Hematopoietic multipotent progenitor cell treated with erythropoietin and hydrocortisone succinate and interleukin-3 and kit ligand, for 15 days (in vitro differentiated cells): ENCODE measurements around the gene ACP3.
A peak's percentile ranks its signal among the peaks of the same experiment; 100 is the strongest.
"Not testable (repeated sequence)": the region's sequence is repeated elsewhere in the genome, so short reads cannot be mapped to it uniquely, and the experiment has no call there.

Experiments used
- DNase-seq: peaks from one replicate; pipeline ENCODE4 v3.0.0-alpha.2; 2015; ENCODE audit warnings: low spot score

ACP3 gene

DNA sequence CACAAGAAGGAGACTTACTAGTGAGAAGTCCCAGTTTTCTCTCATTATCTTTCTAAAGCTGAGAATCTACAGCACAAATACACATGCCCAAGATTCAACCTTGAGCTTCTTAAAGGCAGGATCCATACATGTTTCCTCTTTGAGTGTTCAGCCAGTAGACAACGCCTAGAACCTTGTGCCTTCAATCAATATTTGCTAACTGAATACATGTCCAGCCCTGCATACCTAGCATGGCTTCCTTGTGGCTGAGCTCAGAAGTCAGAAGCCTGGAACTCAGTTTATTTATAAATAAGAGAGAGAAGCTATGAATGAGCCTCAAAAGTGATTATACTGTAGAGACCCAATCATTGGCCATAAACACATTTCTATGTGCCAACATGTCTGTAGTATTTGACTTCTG lies 43.5 kb downstream of the ACP3 start:
- no peak for DNase-seq

DNA sequence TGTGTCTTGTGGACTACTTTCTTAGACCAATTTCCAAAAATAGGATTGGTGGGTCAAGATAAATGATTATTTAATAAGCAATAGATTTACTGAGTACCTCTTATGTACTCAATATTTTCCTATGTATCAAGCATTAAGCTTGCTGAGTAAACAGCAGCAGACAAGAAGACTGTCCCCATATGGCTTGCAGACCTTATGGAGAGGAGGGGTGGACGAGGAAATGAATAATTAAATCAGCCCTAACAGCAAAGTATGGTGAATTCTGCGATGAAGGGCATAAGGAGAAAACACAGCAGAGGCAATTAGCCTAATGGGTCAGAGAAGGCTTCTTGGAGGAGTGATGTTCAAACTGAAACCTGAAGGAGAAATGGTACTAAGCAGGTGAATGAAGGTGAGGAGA lies 45.1 kb downstream of the ACP3 start:
- no peak for DNase-seq

DNA sequence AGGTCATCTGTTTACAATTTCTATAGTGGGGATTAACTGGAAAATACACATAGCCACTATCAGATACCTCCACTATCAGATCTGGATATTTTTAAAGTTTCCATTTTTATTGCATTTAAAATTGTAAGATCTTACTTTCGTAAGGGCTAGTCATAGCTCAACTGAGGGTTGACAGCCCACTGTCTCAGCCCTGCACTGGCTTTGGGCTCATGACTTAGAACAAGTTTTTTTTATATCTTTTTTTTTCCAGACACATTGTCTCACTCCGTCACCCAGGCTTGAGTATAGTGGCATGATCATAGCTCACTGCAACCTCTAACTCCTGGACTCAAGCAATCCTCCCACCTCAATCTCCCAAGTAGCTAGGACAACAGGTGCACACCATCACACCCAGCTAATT lies 51.3 kb downstream of the ACP3 start:
- no peak for DNase-seq

DNA sequence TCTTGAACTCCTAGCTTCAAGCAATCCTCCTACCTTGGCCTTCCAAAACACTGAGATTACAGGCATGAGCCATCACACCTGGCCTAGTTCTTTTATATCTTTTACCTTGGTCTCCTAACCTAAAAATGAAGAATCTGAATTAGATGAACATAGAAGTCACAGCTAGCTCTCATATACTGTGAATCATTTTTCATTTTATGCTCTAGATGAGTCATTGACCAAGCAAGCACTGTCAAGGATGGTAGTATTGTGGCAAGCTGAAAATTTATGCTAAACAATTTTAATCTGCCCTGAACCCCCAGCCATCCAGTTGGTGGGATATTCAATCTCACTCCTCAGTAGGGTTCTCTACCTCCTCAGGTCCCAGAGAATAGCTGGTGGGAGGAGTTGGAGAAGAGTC lies 51.8 kb downstream of the ACP3 start:
- DNase-seq, result no peak

DNA sequence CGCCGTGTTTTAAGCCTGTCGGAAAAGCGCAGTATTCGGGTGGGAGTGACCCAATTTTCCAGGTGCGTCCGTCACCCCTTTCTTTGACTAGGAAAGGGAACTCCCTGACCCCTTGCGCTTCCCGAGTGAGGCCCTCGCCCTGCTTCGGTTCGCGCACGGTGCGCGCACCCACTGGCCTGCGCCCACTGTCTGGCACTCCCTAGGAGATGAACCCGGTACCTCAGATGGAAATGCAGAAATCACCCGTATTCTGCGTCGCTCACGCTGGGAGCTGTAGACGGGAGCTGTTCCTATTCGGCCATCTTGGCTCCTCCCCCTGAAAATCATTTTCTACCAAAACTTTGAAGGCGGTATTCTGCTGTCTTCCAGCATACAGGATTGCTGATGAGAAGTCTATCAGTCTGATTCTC lies 59.7 kb downstream of the ACP3 start:
- not testable (repeated sequence) for DNase-seq

DNA sequence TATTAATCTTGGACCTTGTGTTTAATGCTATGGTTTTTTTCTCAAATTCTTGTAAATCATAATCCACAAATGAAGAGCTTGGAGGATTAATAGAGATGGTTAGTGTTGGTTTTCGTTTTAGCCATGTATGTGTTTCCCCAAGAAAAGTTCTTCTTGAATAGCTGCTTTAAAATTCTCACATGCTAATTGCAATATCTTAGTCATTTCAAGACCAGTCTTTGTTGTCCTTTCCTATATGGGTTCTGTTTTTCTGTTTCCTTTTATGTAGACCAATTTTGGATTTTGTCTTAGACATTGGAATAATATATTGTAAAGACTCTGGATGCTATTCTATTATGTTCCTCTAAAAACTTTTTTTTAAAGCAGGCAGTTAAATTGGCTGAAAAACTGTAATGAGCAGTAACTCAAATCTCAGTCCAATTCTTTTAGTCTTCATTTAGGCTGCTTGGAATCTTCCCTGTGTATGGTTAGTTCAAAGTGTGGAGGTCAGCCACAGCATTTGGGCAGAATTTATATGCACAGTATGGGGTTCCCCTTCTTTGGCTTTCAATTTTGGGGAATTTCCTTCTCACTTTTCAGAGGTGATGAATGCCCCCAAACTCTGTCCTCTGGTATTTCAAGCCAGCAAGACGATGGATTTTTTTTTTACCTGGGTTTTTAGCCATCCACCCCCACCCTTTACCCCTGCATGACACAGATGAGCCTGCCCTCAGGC lies 61.0 kb downstream of the ACP3 start:
- no peak for DNase-seq

DNA sequence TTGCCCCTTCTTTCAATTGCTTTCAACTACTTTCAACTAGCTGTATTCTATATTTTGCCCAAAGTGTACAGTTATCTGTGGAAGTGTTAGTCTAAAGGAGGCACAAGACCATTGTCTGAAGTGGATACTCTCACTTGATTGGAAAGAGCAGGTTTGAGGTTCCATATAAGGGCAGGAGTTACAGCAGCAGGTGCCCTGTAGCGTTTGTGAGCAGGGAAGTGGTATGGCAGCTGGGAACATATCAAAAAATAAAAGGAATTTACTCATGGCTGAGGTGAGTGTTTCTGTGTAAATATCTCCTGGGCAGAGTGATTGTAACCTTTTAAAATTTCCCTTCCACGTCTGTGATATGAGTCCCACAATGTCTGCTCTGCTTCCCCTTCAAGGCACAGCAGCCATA lies 61.6 kb downstream of the ACP3 start:
- no peak for DNase-seq

DNA sequence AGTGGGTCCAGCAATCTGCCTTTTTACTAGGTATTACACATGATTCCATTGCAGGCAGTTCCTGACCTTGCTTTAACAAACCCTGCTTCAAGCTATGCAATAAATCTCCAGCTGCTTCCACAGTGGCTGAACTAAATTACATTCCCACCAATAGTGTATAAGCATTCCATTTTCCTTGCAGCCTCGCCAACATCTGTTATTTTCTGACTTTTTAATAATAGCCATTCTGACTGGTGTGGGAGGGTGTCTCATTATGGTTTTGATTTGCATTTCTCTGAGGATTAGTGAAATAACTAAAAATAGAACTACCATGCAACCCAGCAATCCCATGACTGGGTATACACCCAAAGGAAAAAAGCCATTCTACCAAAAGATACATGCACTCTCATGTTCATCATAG lies 63.7 kb downstream of the ACP3 start:
- no peak for DNase-seq

DNA sequence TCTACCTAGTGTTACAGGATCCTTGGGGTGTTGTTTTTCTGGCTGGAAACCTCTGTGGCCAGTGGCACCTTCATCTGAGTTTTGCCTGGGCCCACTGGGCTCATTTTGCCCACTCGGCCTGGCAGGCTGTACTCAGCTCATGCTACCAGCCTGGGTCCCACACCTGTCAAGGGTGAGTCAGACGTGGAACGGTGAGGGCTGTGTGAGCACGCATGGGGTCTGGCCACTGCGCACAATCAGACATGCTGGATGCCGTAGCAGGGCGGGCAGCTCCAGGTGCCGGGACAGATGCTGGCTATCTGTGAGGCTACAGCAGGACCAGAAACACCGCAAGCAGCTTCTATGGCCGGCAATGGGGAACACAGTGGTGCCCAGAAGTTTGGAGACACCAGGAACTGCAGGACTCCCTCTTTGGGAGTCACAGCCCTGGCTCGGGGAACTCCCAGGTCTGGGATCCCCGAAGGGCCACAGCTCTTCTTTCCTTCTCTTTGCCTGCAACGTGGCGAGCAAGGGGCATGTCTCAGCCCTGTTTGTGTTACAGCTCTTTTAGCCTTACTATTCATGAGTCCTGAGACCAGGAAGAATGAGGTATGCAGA lies 64.2 kb downstream of the ACP3 start:
- no peak for DNase-seq

DNA sequence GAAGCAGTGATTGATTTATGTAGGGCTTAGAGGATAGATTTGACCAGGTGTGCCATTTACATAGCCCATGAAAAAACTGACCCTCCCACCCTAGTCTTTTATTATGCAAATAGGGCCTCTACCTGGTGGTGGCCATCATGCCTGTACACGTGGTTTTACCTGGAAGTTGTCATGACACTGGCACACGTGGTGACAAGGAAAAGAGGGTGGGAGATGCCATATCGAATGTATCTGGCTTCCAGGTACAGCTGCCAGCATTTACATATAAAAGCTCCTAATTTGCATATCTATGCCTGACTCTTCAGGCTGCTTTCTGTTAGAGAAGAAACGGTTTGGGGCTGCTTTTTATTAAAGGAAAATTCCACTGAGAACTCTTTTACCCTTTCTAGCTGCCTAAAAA lies 65.1 kb downstream of the ACP3 start:
- no peak for DNase-seq

DNA sequence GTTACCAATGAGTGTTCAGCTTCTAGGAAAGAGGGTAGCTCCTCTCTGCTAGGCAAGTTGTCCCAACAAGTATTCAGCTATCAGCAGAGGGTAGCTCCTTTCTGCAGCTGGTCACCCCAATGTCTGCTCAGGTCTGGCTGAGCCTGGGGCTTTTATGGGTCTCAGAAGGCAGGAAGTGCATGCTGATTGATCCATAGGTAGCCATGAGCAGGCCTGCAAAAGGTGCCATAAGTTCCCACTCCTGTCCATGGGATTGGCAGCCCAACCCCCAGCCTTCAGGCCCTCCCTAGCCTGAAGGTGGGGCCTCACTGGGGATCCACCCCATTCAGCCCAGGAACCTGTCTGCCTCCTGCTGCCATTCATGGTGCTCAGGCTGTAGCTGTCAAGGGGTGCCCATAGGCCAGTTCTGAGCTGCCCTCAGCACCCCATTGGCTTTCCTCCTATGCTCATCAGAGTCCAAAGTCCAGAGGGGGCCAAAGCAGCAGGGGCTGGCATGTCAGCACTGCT lies 65.5 kb downstream of the ACP3 start:
- no peak for DNase-seq

DNA sequence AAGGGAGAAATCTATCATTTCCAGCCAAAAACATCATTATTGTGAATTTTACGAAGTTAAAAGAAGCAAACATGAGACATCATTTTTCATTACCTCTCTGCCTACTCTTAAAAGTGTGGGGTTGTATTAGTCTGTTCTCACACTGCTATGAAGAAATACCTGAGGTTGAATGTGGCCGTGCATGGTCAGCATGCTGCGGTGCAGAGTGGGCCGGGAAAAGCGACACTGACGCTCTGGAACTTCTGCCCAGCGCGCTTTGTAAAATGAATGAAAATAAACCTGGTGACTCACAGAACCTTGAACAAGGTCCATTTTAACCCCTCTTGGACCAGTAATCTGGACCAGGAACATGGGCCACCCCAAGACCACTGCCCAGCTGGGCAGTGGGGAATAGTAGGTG lies 69.1 kb downstream of the ACP3 start:
- DNase-seq, result no peak

DNA sequence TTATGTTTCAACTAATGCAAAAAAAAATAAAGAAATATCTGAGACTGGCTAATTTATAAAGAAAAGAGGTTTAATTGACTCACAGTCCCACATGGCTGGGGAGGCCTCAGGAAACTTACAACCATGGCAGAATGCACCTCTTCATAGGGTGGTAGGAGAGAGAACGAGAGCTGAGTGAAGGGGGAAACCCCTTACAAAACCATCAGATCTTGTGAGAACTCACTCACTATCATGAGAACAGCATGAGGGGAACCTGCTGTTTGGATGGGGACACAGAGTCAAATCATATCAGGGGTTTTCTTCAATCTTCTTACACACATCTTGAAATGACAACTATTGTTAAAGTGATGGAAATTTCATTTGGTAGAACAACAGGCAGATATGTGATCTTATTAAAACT lies 75.5 kb downstream of the ACP3 start:
- not testable (repeated sequence) for DNase-seq

DNA sequence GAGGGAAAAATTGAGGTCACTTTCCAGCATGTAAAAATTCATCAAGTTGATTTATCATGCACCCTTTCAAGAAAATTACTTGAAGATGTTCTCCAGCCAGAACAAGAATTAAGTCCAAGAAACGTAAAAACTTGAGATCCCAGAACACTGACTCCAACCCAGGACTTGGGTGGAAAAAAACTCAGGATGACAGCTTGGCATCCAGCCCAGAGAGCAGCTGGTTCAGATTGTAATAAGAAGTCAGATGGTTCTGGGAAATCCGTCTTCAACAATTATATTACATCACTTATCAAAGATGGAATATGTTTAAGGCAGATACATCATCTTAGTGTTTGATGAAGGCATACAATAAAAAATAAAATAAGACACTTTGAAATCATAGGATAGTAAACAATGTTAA lies 77.1 kb downstream of the ACP3 start:
- no peak for DNase-seq

DNA sequence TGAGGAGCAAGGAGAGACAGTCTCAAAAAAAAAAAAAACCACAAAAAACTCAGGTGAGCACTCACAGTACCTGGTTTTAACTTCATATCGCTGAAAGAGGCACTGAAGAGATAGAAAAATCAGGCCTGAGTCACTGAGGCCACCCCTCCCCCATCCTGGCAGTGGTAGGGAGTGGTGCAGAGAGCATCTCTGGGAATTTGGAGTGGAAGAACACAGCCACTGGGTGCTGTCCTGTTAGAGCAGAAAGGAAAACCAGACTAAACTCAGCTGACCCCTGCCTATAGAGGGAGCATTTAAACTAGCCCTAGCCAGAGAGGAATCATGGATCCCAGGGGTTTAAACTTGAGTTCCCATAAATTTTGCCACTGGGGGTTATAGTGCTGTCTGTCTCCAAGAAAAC lies 77.9 kb downstream of the ACP3 start:
- no peak for DNase-seq

DNA sequence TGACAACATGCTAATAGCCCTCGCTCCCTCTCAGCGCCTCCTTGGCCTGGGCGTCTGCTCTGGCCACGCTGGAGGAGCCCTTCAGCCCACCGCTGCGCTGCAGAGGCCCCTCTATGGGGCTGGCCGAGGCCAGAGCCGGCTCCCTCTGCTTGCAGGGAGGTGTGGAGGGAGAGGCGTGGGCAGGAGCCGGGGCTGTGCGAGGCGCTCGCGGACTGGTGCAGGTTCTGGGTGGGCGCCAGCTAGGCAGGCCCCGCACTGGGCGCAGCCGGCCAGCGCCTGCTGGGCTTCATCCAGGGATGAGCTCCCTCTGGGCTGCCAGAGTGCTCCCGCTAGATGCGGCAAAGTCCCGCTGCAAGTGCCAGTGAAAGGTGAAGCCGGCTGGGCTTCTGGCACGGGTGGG lies 79.0 kb downstream of the ACP3 start:
- no peak for DNase-seq

DNA sequence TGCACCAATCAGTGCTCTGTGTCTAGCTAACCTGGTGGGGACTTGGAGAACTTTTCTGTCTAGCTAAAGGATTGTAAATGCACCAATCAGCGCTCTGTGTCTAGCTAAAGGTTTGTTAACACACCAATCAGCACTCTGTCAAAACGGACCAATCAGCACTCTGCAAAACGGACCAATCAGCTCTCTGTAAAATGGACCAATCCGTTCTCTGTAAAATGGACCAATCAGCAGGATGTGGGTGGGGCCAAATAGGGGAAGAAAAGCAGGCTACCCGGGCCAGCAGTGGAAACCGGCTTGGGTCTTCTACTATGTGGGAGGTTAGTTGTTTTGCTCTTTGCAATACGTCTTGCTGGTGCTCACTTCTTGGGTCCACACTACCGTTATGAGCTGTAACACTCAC lies 79.6 kb downstream of the ACP3 start:
- not testable (repeated sequence) for DNase-seq

DNA sequence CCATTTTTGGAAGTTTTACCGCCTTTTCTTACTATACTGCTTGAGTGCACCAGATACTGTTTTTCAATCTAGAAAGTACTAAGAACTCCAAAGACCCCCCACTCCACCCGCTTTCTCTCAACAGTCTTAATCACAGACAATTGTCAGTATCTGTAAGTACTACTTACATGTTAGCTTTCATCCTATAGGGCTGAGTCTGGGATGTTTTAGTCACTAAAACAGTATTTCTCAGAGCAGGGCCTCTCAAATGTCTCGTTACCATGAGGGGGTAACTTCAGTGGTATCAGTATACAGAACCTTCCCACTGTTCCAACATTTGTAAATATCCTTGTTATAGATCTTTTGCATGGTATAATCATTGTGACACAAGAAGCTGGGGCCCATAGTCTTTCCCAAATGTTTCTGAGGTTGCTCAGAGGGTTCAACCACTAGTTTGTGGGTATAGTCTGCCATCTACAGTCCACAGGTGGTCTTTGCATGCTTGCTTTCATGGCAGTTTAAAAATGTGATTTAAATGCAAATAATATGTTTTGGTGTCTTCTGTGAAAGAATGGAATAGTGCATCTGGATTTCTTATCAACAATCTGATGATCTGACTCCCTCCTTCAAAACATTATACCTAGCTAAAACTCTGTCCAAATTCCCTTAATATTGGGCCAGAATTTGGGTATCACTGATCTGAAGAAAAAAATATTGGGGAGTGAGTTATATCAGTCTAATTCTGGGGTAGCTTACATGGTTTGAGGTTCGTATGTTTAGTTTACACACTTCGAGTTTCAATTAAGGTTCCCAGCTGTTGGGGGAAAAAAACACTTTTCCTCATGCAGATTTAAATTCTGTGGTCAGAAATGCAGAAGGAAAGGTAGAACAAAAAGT lies 82.1 kb downstream of the ACP3 start:
- DNase-seq, result peak; percentile 38

DNA sequence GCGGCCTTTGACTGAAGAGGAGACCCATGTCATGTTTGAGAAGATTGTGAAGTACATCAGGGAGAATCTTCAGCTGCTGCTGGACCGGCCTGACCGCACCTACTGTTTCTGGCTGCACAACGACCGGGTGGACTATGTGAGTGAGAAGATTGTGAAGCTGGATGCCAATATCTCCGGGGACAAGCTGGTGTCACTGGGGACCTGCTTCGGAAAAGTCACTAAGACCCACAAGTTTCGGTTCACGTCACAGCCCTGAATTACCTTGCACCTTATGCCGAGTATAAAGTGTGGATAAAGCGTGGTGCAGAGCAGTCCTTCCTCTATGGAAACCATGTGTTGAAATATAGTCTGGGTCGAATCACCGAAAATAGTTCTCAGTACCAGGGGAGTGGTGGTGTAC lies 84.0 kb downstream of the ACP3 start:
- no peak for DNase-seq

DNA sequence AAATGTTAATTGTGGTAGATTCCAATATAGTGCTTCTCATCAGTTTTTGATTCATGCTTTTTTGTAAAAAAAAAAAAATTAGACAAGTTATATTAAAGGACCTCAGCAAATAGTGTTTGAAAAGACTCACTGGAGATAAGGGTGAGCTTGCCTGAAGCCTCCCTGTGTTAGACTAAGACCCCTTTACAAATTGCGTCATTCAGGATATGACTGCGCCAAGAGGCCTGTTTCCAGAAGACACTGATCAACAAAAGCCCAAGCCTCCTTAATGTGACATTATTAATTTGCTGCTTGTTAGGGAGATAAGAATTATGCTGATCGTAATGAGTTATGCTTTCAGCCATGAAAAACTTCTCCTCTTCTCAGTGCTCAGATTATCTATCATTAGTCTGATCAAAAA lies 87.1 kb downstream of the ACP3 start:
- no peak for DNase-seq

DNA sequence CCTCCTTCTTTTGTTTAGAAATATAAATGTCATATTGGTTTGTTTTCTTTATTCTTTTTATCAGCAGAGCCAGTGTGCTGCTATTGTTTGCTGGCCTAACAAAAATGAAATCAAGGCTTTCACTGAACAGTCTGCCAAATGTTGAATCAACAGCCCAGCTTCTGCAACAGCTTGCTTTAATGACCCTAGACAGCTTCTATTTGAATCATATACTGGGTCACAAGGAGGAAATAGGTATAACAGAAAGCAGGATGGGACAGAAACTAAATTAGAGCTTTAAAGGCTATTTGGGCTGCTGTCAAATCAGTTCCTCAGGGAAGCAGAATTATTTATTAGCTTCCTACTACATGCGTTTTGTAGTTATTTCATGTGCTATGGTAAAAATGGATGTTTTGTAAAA lies 88.0 kb downstream of the ACP3 start:
- DNase-seq, result no peak

DNA sequence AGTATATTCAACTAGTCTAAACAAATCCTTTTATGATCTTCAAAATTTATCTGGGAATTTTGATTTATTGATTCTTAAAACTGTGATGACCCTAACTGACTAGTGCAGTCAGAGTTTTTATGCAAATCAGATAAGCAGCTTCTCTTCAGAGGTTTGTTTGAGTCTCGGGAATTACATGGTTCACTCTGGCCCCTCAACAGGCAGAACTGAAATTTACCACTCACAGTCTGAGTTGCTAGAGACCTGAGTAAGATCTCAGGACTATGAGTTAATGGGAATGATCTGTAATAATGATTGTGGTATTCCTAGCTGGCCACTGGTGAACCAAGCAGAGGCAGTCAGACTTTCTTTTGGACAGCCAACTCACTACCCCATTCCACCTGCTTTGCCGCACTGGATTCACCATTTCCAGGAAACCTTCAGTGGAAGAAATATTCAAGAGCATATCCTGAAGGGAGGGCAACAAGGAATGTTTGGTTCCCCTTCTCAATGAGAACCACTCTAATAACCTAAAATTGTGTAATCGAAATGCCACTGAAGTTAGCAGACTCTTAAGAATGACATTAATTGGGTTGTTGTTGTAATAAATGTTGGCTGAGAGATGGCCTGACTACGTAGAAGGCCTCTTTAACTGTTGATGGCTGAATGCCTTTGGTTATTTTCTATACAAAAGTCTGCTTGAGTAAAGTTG lies 88.5 kb downstream of the ACP3 start:
- no peak for DNase-seq
